ENCODE measurements around the gene LRRC71.

The LRRC71 gene

GRCh38 chr1:156914440-156914856 lies 6.0 kb upstream of the LRRC71 start:
- no peak overlapping the region for H3K4me3 ChIP-seq (ENCODE audit: low read depth, low read length)
- no peak for TF ChIP-seq MAX (IDR thresholded peaks at IDR 0.05; ENCODE audit: low read depth, low read length)
- TF ChIP-seq, protein P1, sequence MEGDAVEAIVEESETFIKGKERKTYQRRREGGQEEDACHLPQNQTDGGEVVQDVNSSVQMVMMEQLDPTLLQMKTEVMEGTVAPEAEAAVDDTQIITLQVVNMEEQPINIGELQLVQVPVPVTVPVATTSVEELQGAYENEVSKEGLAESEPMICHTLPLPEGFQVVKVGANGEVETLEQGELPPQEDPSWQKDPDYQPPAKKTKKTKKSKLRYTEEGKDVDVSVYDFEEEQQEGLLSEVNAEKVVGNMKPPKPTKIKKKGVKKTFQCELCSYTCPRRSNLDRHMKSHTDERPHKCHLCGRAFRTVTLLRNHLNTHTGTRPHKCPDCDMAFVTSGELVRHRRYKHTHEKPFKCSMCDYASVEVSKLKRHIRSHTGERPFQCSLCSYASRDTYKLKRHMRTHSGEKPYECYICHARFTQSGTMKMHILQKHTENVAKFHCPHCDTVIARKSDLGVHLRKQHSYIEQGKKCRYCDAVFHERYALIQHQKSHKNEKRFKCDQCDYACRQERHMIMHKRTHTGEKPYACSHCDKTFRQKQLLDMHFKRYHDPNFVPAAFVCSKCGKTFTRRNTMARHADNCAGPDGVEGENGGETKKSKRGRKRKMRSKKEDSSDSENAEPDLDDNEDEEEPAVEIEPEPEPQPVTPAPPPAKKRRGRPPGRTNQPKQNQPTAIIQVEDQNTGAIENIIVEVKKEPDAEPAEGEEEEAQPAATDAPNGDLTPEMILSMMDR (IDR thresholded peaks at IDR 0.05; ENCODE audit: low read depth, low read length) = no peak
- no peak for TF ChIP-seq MYC (IDR thresholded peaks at IDR 0.05; ENCODE audit: low read depth, low read length)
- TF ChIP-seq POLR2A (IDR thresholded peaks at IDR 0.05; ENCODE audit: extremely low read depth, insufficient read length) = no peak
- DNase-seq (ENCODE audit: low read depth) = no peak

GRCh38 chr1:156921053-156921529 lies 659 bp downstream of the LRRC71 start:
- no peak for DNase-seq (ENCODE audit: low read depth)
- H3K4me3 ChIP-seq (ENCODE audit: low read depth, low read length) = no peak overlapping the region
- no peak for TF ChIP-seq POLR2A (IDR thresholded peaks at IDR 0.05; ENCODE audit: extremely low read depth, insufficient read length)
- TF ChIP-seq MYC (IDR thresholded peaks at IDR 0.05; ENCODE audit: low read depth, low read length) = no peak
- no peak for TF ChIP-seq MAX (IDR thresholded peaks at IDR 0.05; ENCODE audit: low read depth, low read length)
- TF ChIP-seq, protein P1 (IDR thresholded peaks at IDR 0.05; ENCODE audit: low read depth, low read length) = no peak

DNA sequence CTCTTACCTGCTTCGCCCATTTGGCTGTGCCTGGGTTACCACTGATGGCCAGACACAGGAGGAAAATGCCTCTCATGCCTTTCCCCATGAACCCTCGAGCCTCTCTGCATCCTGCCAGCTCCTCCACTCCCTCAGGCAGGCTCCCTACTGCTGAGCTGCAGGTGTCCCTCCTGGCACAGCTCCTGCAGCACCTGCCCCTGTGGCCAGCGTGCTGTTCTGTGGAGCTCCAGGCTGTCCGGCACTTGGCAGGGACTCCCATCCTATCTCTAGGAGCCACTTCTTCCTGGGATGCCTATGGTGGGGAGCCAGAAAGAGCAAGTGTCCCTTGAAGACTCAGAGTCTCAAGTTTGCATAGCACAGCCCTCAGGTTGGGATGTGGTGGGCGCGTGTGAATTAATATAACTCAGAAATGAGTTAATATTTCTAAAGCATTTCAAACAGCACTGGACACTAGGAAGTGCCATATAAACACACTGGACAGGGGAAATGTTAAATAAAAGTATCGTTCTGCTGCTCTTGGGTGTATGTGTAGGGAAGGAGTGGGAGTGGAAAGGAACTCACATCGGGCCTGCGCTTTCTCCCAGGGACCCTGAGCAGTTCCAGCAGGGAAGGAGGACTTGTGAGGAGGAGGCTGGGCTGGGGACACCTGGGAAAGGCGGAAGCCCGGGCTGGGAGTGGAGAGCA lies 2.7 kb downstream of the LRRC71 start:
- no peak for TF ChIP-seq MAX (IDR thresholded peaks at IDR 0.05; ENCODE audit: low read depth, low read length)
- TF ChIP-seq, protein P1 (IDR thresholded peaks at IDR 0.05; ENCODE audit: low read depth, low read length) = no peak
- no peak for TF ChIP-seq MYC (IDR thresholded peaks at IDR 0.05; ENCODE audit: low read depth, low read length)
- TF ChIP-seq POLR2A (IDR thresholded peaks at IDR 0.05; ENCODE audit: extremely low read depth, insufficient read length) = no peak
- no peak overlapping the region for H3K4me3 ChIP-seq (ENCODE audit: low read depth, low read length)
- DNase-seq (ENCODE audit: low read depth) = no peak

- no peak overlapping the region for H3K4me3 ChIP-seq (ENCODE audit: low read depth, low read length)
- no peak for DNase-seq (ENCODE audit: low read depth)
Measured at GRCh38 chr1:156923670-156924477, 3.4 kb downstream of the LRRC71 start.

DNA sequence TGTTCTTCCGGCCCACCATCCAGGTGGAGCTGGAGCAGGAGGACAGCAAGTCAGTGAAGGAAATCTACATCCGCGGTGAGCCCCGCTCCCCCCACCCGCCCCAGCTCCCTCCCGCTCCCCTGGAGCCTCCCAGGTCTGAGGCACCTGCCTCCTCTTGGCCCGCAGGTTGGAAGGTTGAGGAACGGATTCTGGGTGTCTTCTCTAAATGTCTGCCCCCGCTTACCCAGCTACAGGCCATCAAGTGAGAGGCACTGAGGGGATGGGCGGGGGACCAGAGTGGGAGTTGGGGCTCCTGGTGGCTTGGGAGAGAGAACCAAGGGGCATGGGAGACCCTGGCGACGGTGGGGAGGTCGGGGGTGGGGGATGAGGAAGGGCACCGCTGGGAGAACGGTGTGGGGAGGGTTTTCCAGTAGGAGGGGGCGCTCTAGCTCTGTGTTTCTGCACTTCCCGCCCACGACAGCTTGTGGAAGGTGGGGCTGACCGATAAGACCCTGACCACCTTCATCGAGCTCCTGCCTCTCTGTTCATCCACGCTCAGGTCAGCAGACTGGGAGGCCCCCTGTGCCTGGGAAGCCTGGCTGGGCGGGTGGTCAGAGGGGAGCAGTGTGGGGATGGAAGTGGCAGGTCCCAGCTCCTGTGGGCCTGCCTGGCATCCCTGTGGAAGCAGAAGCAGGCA lies 4.2 kb downstream of the LRRC71 start:
- no peak for DNase-seq (ENCODE audit: low read depth)
- TF ChIP-seq MAX (IDR thresholded peaks at IDR 0.05; ENCODE audit: low read depth, low read length) (no peak), POLR2A (IDR thresholded peaks at IDR 0.05; ENCODE audit: extremely low read depth, insufficient read length) (no peak), MYC (IDR thresholded peaks at IDR 0.05; ENCODE audit: low read depth, low read length) (no peak)
- TF ChIP-seq, protein P1 (IDR thresholded peaks at IDR 0.05; ENCODE audit: low read depth, low read length) = no peak
- no peak overlapping the region for H3K4me3 ChIP-seq (ENCODE audit: low read depth, low read length)

More at GRCh38 chr1:156923670-156924477, 3.4 kb downstream of the LRRC71 start:
- TF ChIP-seq MAX (IDR thresholded peaks at IDR 0.05; ENCODE audit: low read depth, low read length) (no peak), POLR2A (IDR thresholded peaks at IDR 0.05; ENCODE audit: extremely low read depth, insufficient read length) (no peak), MYC (IDR thresholded peaks at IDR 0.05; ENCODE audit: low read depth, low read length) (no peak)
- TF ChIP-seq, protein P1 (IDR thresholded peaks at IDR 0.05; ENCODE audit: low read depth, low read length) = no peak
